NCI-H2081 treated with DMSO at 0.1 percent for 48 hours (cell line): ENCODE measurements around the gene PCSK4.
"Not testable (repeated sequence)": the region's sequence is repeated elsewhere in the genome, so short reads cannot be mapped to it uniquely, and the experiment has no call there.

Experiments used
- DNase-seq: peaks from one replicate; lab custom pipeline; 2025; lab: John Stamatoyannopoulos, UW

Gene PCSK4

GRCh38 chr19:1452802-1453524 lies 37.2 kb downstream of the PCSK4 start:
- no peak for DNase-seq

- no peak for DNase-seq
Measured at GRCh38 chr19:1451916-1452801, 38.0 kb downstream of the PCSK4 start.

- DNase-seq = no peak
Measured at GRCh38 chr19:1450735-1451731, 39.1 kb downstream of the PCSK4 start.

- no peak for DNase-seq
Measured at GRCh38 chr19:1449467-1450442, 40.4 kb downstream of the PCSK4 start, which contains the start of gene APC2. Gene APC2 (plus strand): TSS chr19:1450121. CDS start chr19:1453002, 2,881 bp downstream.

GRCh38 chr19:1447944-1448343 lies 42.2 kb downstream of the PCSK4 start:
- DNase-seq = no peak

GRCh38 chr19:1447504-1447903 lies 42.6 kb downstream of the PCSK4 start:
- no peak for DNase-seq

GRCh38 chr19:1446713-1447481 lies 43.3 kb downstream of the PCSK4 start:
- no peak for DNase-seq

GRCh38 chr19:1445932-1446712 lies 44.0 kb downstream of the PCSK4 start:
- DNase-seq = no peak

GRCh38 chr19:1445185-1445931 lies 44.8 kb downstream of the PCSK4 start:
- peak; percentile 0 for DNase-seq

GRCh38 chr19:1441677-1442438 lies 48.3 kb downstream of the PCSK4 start:
- no peak for DNase-seq

GRCh38 chr19:1441022-1441426 lies 49.1 kb downstream of the PCSK4 start:
- DNase-seq = no peak

- no peak for DNase-seq
Measured at GRCh38 chr19:1440418-1440801, 49.7 kb downstream of the PCSK4 start.

GRCh38 chr19:1439525-1440417 lies 50.4 kb downstream of the PCSK4 start:
- DNase-seq = not testable (repeated sequence)

GRCh38 chr19:1438933-1439354 lies 51.2 kb downstream of the PCSK4 start:
- no peak for DNase-seq

GRCh38 chr19:1438035-1438932 lies 51.9 kb downstream of the PCSK4 start, which contains the start of gene RPS15:
Gene RPS15 (plus strand): TSS chr19:1438396. CDS start chr19:1438426, 30 bp downstream.
- peak; percentile 70 for DNase-seq
